COLO668 (cell line): ENCODE data around the gene PCGF5.
"Not testable (repeated sequence)": the region's sequence is repeated elsewhere in the genome, so short reads cannot be mapped to it uniquely, and the experiment has no call there.

Experiments used
- DNase-seq: peaks from one replicate; lab custom pipeline; 2025; ENCODE audit not compliant: unreplicated experiment; lab: John Stamatoyannopoulos, UW

PCGF5 gene

GRCh38 chr10:91284486-91285090, 64.1 kb downstream of the PCGF5 start:
- no peak for DNase-seq

GRCh38 chr10:91286572-91286971, 66.1 kb downstream of the PCGF5 start:
- no peak for DNase-seq

GRCh38 chr10:91287276-91287675, 66.8 kb downstream of the PCGF5 start:
- no peak for DNase-seq

GRCh38 chr10:91287912-91288311, 67.4 kb downstream of the PCGF5 start:
- no peak for DNase-seq

GRCh38 chr10:91289305-91289704, 68.8 kb downstream of the PCGF5 start:
- no peak for DNase-seq

- no peak for DNase-seq
Measured at GRCh38 chr10:91290607-91291006, 70.1 kb downstream of the PCGF5 start.

- DNase-seq = no peak
Measured at GRCh38 chr10:91294134-91294906, 73.9 kb downstream of the PCGF5 start.

- DNase-seq = no peak
Measured at GRCh38 chr10:91295346-91295745, 74.9 kb downstream of the PCGF5 start.

GRCh38 chr10:91296471-91296870, 76.0 kb downstream of the PCGF5 start:
- no peak for DNase-seq

GRCh38 chr10:91298224-91298871, 77.9 kb downstream of the PCGF5 start:
- DNase-seq = peak; percentile 64

GRCh38 chr10:91299999-91300575, 79.6 kb downstream of the PCGF5 start:
- peak; percentile 41 for DNase-seq

GRCh38 chr10:91302946-91303345, 82.5 kb downstream of the PCGF5 start:
- not testable (repeated sequence) for DNase-seq

- not testable (repeated sequence) for DNase-seq
Measured at GRCh38 chr10:91305979-91306378, 85.5 kb downstream of the PCGF5 start.

GRCh38 chr10:91307489-91307888, 87.0 kb downstream of the PCGF5 start:
- no peak for DNase-seq

GRCh38 chr10:91309711-91310110, 89.2 kb downstream of the PCGF5 start:
- no peak for DNase-seq

GRCh38 chr10:91311601-91312381, 91.3 kb downstream of the PCGF5 start:
- DNase-seq = no peak

- DNase-seq = no peak
Measured at GRCh38 chr10:91312382-91312733, 91.9 kb downstream of the PCGF5 start.

GRCh38 chr10:91313796-91314485, 93.5 kb downstream of the PCGF5 start:
- no peak for DNase-seq

- DNase-seq = no peak
Measured at GRCh38 chr10:91316486-91316885, 96.0 kb downstream of the PCGF5 start.

- DNase-seq = no peak
Measured at GRCh38 chr10:91317541-91317940, 97.1 kb downstream of the PCGF5 start.

- no peak for DNase-seq
Measured at GRCh38 chr10:91319336-91319735, 98.9 kb downstream of the PCGF5 start.
